ENCODE results near the gene VDAC1.
"Not testable (repeated sequence)": the region's sequence is repeated elsewhere in the genome, so short reads cannot be mapped to it uniquely, and the experiment has no call there.

Gene VDAC1

GRCh38 chr5:134004626-134005416 is at the start of gene VDAC1:
Gene VDAC1 (minus strand): TSS chr5:134004975. CDS start chr5:133993012, 11,963 bp downstream.
- DNase-seq (ENCODE audit: extremely low read depth in 1 of 2, low read depth in 1 of 2) = peak; percentile 64 to 65

- DNase-seq (ENCODE audit: extremely low read depth in 1 of 2, low read depth in 1 of 2) = no peak
Observed at GRCh38 chr5:134053840-134054338, 49.1 kb upstream of the VDAC1 start.

- no peak for DNase-seq (ENCODE audit: extremely low read depth in 1 of 2, low read depth in 1 of 2)
Observed at GRCh38 chr5:134053314-134053839, 48.6 kb upstream of the VDAC1 start.

- DNase-seq (ENCODE audit: extremely low read depth in 1 of 2, low read depth in 1 of 2) = no peak
Observed at GRCh38 chr5:134051305-134051704, 46.5 kb upstream of the VDAC1 start.

GRCh38 chr5:134048864-134049263 is 44.1 kb upstream of the VDAC1 start:
- DNase-seq (ENCODE audit: extremely low read depth in 1 of 2, low read depth in 1 of 2) = no peak

- DNase-seq (ENCODE audit: extremely low read depth in 1 of 2, low read depth in 1 of 2) = no peak
Observed at GRCh38 chr5:134047687-134048056, 42.9 kb upstream of the VDAC1 start.

GRCh38 chr5:134046801-134047686 is 42.3 kb upstream of the VDAC1 start:
- no peak for DNase-seq (ENCODE audit: extremely low read depth in 1 of 2, low read depth in 1 of 2)

GRCh38 chr5:134046330-134046729 is 41.6 kb upstream of the VDAC1 start:
- no peak for DNase-seq (ENCODE audit: extremely low read depth in 1 of 2, low read depth in 1 of 2)

GRCh38 chr5:134043793-134044792 is 39.3 kb upstream of the VDAC1 start:
- DNase-seq (ENCODE audit: extremely low read depth in 1 of 2, low read depth in 1 of 2) = no peak

GRCh38 chr5:134041570-134042411 is 37.0 kb upstream of the VDAC1 start:
- DNase-seq (ENCODE audit: extremely low read depth in 1 of 2, low read depth in 1 of 2) = no peak

GRCh38 chr5:134038138-134038537 is 33.4 kb upstream of the VDAC1 start:
- DNase-seq (ENCODE audit: extremely low read depth in 1 of 2, low read depth in 1 of 2) = no peak

- no peak for DNase-seq (ENCODE audit: extremely low read depth in 1 of 2, low read depth in 1 of 2)
Observed at GRCh38 chr5:134037160-134037559, 32.4 kb upstream of the VDAC1 start.

- DNase-seq (ENCODE audit: extremely low read depth in 1 of 2, low read depth in 1 of 2) = no peak
Observed at GRCh38 chr5:134034326-134034725, 29.6 kb upstream of the VDAC1 start.

- not testable (repeated sequence) for DNase-seq (ENCODE audit: extremely low read depth in 1 of 2, low read depth in 1 of 2)
Observed at GRCh38 chr5:134030303-134030964, 25.7 kb upstream of the VDAC1 start.

- DNase-seq (ENCODE audit: extremely low read depth in 1 of 2, low read depth in 1 of 2) = no peak
Observed at GRCh38 chr5:134029156-134029555, 24.4 kb upstream of the VDAC1 start.

- no peak for DNase-seq (ENCODE audit: extremely low read depth in 1 of 2, low read depth in 1 of 2)
Observed at GRCh38 chr5:134028496-134028895, 23.7 kb upstream of the VDAC1 start.

GRCh38 chr5:134027288-134027615 is 22.5 kb upstream of the VDAC1 start:
- no peak for DNase-seq (ENCODE audit: extremely low read depth in 1 of 2, low read depth in 1 of 2)

GRCh38 chr5:134026521-134027287 is 21.9 kb upstream of the VDAC1 start:
- DNase-seq (ENCODE audit: extremely low read depth in 1 of 2, low read depth in 1 of 2) = no peak
